ENCODE data around the gene HEXD. TPM values are rescaled to one million over a fixed set of nuclear protein-coding genes. Genes with fewer than 3 reads are reported as not detected.

HEXD gene
- total RNA-seq, 3 donors from 2014 or later = 25.3 to 54.6 (median 42.1) TPM

DNA sequence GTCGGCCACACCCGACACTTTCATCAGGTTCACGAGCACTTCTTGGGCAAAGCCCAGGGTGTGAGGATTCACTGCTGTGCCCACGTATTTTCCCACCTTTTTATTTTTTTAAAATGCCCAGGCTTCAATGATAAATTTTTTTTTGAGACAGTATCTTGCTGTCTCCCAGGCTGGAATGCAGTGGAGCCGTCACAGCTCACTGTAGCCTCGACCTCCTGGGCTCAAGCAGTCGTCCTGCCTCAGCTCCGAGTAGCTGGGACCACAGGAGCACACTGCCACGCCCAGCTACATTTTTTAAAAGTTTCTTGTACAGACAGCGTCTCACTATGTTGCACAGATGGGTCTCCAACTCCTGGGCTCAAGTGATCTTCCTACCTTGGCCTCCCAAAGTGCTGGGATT lies 28.8 kb upstream of the HEXD start:
- DNase-seq = no peak
- ATAC-seq = no peak
- Histone ChIP-seq H3K9me3 (no peaks in the 10 kb centered on the region), H3K4me3 (no peak overlapping the region), H3K36me3 (ENCODE audit: low read depth) (no peaks in the 10 kb centered on the region), H3K4me1 (ENCODE audit: low read depth) (peaks cover 5% of the 10 kb centered on the region)
- intact Hi-C loops (cut with DNase I, micrococcal nuclease) = no loop called here
- TF ChIP-seq, protein P1, sequence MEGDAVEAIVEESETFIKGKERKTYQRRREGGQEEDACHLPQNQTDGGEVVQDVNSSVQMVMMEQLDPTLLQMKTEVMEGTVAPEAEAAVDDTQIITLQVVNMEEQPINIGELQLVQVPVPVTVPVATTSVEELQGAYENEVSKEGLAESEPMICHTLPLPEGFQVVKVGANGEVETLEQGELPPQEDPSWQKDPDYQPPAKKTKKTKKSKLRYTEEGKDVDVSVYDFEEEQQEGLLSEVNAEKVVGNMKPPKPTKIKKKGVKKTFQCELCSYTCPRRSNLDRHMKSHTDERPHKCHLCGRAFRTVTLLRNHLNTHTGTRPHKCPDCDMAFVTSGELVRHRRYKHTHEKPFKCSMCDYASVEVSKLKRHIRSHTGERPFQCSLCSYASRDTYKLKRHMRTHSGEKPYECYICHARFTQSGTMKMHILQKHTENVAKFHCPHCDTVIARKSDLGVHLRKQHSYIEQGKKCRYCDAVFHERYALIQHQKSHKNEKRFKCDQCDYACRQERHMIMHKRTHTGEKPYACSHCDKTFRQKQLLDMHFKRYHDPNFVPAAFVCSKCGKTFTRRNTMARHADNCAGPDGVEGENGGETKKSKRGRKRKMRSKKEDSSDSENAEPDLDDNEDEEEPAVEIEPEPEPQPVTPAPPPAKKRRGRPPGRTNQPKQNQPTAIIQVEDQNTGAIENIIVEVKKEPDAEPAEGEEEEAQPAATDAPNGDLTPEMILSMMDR (IDR thresholded peaks at IDR 0.05) = no peak

DNA sequence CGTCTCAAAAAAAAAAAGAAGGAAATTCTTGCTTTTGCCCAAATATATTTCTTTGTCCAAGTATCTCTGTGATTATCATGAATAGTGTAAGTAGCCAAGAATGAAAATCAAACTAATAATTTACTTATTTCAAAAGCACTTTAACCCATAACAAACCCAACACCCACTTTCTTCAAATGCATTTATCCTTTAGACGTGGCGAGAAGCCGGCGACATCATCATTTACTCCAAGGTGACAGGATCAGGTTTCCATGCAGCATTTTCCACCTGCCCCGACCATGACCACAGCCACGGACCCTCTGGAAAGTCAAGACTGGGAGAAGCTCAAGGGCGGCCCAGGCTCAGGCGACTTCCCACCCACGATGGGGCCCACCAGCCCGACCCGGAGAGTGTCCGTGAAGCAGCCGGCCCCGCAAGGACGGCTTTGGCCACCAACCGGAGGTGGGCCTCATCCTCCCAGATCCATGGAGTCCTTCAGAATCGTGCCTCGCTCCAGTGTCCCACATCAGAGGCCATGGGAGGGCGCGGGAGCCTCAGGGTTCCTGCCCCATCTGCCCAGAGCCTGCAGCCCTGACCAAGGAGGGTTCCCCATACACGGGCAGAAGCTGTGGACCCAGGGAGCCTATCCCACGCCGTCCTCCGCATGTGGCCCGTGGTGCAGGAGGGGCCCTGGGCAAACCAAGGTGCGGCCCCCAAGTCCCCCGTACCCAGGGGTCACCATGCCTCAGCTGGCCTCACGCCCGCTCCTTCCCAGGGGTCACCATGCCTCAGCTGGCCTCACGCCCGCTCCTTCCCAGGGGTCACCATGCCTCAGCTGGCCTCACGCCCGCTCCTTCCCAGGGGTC lies 27.9 kb upstream of the HEXD start:
- Histone ChIP-seq H3K4me1 (ENCODE audit: low read depth) (no peaks in the 10 kb centered on the region), H3K9me3 (no peaks in the 10 kb centered on the region), H3K36me3 (ENCODE audit: low read depth) (no peaks in the 10 kb centered on the region), H3K4me3 (no peak overlapping the region)
- DNase-seq (no peak), ATAC-seq (no peak)
- TF ChIP-seq, protein P1 (IDR thresholded peaks at IDR 0.05) = no peak
- intact Hi-C loops (cut with DNase I, micrococcal nuclease) = no loop called here

DNA sequence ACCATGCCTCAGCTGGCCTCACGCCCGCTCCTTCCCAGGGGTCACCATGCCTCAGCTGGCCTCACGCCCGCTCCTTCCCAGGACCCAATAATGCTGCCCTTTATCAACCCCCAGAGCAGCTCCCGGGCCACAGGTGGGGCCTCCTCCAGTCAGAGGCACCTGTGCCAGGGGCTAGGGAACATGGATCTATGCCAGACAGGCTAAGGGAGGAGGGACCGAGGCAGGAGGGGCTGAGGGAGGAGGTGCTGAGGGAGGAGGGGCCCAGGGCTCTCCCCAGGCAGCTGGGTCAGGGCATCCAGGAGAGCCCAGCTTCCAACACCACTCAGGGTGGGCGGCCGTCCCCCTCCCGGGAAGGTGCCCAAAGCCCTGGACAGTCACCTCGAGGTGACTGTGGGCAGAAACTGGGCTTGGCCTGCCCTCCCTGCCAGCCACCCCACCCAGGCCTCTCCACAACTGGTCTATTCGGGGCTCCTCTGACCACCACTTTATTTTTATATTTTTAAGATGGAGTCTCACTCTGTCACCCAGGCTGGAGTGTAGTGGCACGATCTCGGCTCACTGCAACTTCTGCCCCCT lies 27.2 kb upstream of the HEXD start:
- no peak for DNase-seq
- TF ChIP-seq, protein P1 (IDR thresholded peaks at IDR 0.05) = no peak
- Histone ChIP-seq H3K9me3 (no peaks in the 10 kb centered on the region), H3K4me1 (ENCODE audit: low read depth) (no peaks in the 10 kb centered on the region), H3K36me3 (ENCODE audit: low read depth) (no peaks in the 10 kb centered on the region), H3K4me3 (no peak overlapping the region)
- intact Hi-C loops (cut with DNase I, micrococcal nuclease) = no loop called here
- no peak for ATAC-seq

DNA sequence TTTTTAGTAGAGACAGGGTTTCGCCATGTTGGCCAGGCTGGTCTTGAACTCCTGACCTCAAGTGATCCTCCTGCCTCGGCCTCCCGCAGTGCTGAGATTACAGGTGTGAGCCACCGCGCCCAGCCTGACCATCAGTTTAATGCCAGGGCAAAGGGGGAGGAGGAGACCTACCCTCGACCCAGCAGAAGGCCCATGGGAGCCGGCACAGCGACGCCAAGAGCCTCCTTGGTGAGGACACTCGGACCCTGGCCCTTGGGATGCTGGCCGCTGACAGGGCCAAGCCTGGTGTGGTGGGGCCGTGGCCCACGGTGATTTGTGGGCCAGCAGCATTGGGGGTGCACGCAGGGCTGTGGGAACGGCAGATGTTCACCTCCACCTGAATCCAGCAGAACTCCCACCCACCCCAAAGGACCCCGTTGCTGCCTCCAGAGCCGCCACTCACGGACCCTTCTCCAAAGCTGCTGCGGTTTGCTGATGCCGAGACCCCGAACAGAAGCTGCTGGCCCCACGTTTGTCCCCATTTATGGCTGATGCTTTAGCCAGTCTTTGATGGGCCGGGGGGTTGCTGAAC lies 26.6 kb upstream of the HEXD start:
- DNase-seq = peak in 1 of 3 donors; percentile 33
- no peaks in the 10 kb centered on the region for H3K4me1 ChIP-seq (ENCODE audit: low read depth)
- no peak overlapping the region for H3K4me3 ChIP-seq
- intact Hi-C loops (cut with DNase I, micrococcal nuclease) = no loop called here
- H3K36me3 ChIP-seq (ENCODE audit: low read depth) = no peaks in the 10 kb centered on the region
- TF ChIP-seq, protein P1 (IDR thresholded peaks at IDR 0.05) = no peak
- ATAC-seq = no peak
- no peaks in the 10 kb centered on the region for H3K9me3 ChIP-seq

DNA sequence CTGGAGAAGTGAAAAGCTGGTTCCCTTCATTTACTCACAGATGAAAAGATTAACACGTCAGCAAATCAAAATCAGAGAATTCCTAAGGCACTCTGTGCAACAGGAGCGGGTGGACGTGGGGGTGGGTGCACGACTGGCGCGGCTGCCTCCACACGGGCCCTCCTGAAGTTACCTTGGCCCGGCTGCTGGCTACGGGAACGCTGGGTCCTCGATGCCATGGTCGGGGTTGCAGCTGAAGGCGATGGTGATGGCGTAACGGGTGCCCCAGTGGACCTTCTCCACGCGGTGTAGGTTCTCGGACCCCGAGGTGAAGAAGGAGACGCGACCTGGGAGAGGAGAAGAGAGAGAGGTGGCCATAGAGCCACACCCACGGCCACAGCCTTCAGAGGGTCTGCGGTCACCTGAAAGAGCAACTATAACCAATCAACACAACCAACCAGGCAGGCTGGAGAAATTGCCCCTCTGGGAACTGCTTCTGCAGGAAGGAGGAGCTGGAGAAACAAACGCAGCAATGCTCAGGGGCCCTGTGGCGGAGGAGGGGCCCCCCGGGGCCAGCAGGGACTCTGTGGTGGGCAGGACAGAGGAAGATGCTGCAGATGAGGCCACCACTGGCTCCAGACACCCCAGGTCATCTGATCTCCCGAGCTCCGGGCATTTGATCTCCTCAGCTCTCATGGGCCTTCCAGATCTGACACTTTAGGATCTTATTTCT lies 25.8 kb upstream of the HEXD start:
- Histone ChIP-seq H3K4me3 (no peak overlapping the region), H3K9me3 (no peaks in the 10 kb centered on the region), H3K4me1 (ENCODE audit: low read depth) (no peaks in the 10 kb centered on the region), H3K36me3 (ENCODE audit: low read depth) (no peaks in the 10 kb centered on the region)
- TF ChIP-seq, protein P1 (IDR thresholded peaks at IDR 0.05) = no peak
- no peak for ATAC-seq
- no peak for DNase-seq
- intact Hi-C loops (cut with DNase I, micrococcal nuclease) = no loop called here

Data from mucosa of descending colon (tissue), 3 donors.